Measurements from ENCODE around the gene ACAT2. TPM values are rescaled to one million over a fixed set of nuclear protein-coding genes. Genes with fewer than 3 reads are reported as not detected.
"Not testable (repeated sequence)": the region's sequence is repeated elsewhere in the genome, so short reads cannot be mapped to it uniquely, and the experiment has no call there.

ACAT2 gene
- 73.0 and 108 TPM in 2 replicates for total RNA-seq (2014; rRNA removed; shearing (Covaris generic))

DNA sequence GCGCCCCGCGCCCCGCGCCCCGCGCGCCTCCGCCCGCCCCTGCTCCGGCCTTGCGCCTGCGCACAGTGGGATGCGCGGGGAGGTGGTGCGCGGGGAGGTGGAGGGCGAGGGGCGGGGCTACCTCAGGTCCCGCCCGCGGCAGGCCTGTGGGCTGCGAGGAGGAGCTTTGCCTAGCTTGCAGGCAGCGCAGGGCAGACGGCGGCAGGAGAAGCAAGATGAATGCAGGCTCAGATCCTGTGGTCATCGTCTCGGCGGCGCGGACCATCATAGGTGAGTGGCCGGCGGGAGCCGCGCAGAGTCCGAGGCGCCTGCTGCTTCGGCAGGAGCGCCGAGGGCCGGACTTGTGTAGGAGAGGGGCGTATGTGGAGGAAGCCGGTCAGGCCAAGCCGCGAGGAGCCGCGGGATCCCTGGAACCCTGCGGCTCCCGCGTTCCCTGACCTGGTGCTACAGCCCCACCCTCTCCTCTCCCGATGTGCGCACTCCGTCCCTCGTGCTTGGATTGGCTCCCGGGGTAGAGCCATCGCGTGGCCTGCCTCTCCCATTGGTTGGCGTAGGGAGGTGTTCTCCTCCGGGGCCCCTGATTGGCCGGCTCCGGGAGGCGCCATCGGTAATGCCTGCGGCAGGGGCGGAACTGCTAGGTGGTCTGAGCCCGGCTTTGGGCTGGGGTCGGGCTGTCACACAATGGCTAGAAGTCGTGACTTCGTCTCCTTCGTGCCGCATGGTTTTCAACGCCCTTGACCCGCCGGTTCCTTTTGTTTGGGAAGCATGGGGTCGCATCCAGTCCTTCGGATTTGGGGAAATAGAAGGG lies at the start of gene ACAT2:
TSS of gene ACAT2 (plus strand) at position 173 of the 808 bp plus-strand sequence. CDS start at position 216, 43 bp downstream.
- peak within 1 kb of the TSS; percentile 98 for H3K4me3 ChIP-seq (ENCODE audit: insufficient read depth, low read depth, low read length)
- no peaks in the 10 kb centered on the region for H3K27me3 ChIP-seq (ENCODE audit: control insufficient read depth, insufficient read depth, low read length)
- peaks cover 23% of the 10 kb centered on the region for H3K36me3 ChIP-seq (replicated peaks; ENCODE audit: control insufficient read depth, insufficient read depth, low read length)
- peak; percentile 99 for DNase-seq

GRCh38 chr6:159712389-159712788 lies 49.5 kb upstream of the ACAT2 start:
- not testable (repeated sequence) for H3K27me3 ChIP-seq (ENCODE audit: control insufficient read depth, insufficient read depth, low read length); H3K36me3 ChIP-seq (replicated peaks; ENCODE audit: control insufficient read depth, insufficient read depth, low read length); H3K4me3 ChIP-seq (ENCODE audit: insufficient read depth, low read depth, low read length); DNase-seq

DNA sequence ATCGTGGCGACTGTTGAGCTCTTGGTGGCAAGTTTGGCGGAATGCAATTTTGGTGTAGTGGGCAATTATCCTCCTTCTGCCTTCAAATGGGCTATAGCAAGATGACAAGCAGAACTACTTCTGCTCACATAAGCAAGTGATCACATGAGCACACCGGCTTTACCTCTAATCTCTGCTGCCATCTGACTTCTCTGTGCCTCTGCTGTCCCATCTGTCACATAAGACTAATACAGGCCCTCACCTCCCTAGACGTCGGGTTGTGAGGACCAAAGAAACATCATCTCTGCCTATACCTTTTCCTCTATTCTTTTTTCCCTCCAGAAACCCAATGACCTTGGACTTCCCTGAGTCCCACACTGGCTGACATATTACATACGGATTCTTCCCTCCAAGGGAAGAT lies 47.9 kb upstream of the ACAT2 start:
- Histone ChIP-seq H3K4me3 (ENCODE audit: insufficient read depth, low read depth, low read length) (no peak overlapping the region), H3K27me3 (ENCODE audit: control insufficient read depth, insufficient read depth, low read length) (no peaks in the 10 kb centered on the region), H3K36me3 (replicated peaks; ENCODE audit: control insufficient read depth, insufficient read depth, low read length) (no peaks in the 10 kb centered on the region; the same call in 1 of the 2 replicates)
- no peak for DNase-seq

DNA sequence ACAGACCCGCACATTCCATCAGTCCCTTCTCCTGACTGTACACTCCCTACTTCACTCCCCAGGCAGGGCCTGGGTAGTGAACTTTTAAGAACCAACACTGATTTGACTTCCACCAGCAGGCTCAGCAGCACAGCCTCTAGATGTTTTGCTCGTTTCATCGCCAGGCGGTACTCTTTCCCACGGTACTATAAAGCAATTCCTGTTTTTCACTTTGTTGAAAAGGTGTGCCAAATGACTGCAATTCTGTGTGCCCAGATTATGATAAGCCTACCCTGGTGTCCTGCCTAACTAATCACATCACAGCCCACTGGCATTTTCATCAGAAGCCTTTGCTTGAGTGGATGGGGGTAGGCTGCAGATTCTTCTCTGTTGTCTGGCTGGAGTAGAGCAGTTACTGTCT lies 47.4 kb upstream of the ACAT2 start:
- Histone ChIP-seq H3K4me3 (ENCODE audit: insufficient read depth, low read depth, low read length) (no peak overlapping the region), H3K27me3 (ENCODE audit: control insufficient read depth, insufficient read depth, low read length) (no peaks in the 10 kb centered on the region), H3K36me3 (replicated peaks; ENCODE audit: control insufficient read depth, insufficient read depth, low read length) (no peaks in the 10 kb centered on the region; the same call in 1 of the 2 replicates)
- DNase-seq, result no peak

- Histone ChIP-seq H3K4me3 (ENCODE audit: insufficient read depth, low read depth, low read length) (no peak overlapping the region), H3K27me3 (ENCODE audit: control insufficient read depth, insufficient read depth, low read length) (no peaks in the 10 kb centered on the region), H3K36me3 (replicated peaks; ENCODE audit: control insufficient read depth, insufficient read depth, low read length) (no peaks in the 10 kb centered on the region; the same call in 1 of the 2 replicates)
- DNase-seq, result no peak
These were observed 46.7 kb upstream of the ACAT2 start for GRCh38 chr6:159715166-159715565.

- no peak for DNase-seq
- H3K27me3 ChIP-seq (ENCODE audit: control insufficient read depth, insufficient read depth, low read length), result no peaks in the 10 kb centered on the region
- H3K4me3 ChIP-seq (ENCODE audit: insufficient read depth, low read depth, low read length), result no peak overlapping the region
- H3K36me3 ChIP-seq (replicated peaks; ENCODE audit: control insufficient read depth, insufficient read depth, low read length), result no peaks in the 10 kb centered on the region; the same call in 1 of the 2 replicates
These were observed 46.2 kb upstream of the ACAT2 start for GRCh38 chr6:159715605-159716004.

- no peaks in the 10 kb centered on the region for H3K27me3 ChIP-seq (ENCODE audit: control insufficient read depth, insufficient read depth, low read length)
- no peaks in the 10 kb centered on the region; the same call in 1 of the 2 replicates for H3K36me3 ChIP-seq (replicated peaks; ENCODE audit: control insufficient read depth, insufficient read depth, low read length)
- no peak overlapping the region for H3K4me3 ChIP-seq (ENCODE audit: insufficient read depth, low read depth, low read length)
- no peak for DNase-seq
These were observed 45.4 kb upstream of the ACAT2 start for GRCh38 chr6:159716247-159717096.

- Histone ChIP-seq H3K27me3 (ENCODE audit: control insufficient read depth, insufficient read depth, low read length) (no peaks in the 10 kb centered on the region), H3K36me3 (replicated peaks; ENCODE audit: control insufficient read depth, insufficient read depth, low read length) (no peaks in the 10 kb centered on the region; the same call in 1 of the 2 replicates), H3K4me3 (ENCODE audit: insufficient read depth, low read depth, low read length) (no peak overlapping the region)
- no peak for DNase-seq
These were observed 43.2 kb upstream of the ACAT2 start for GRCh38 chr6:159718634-159719033.

DNA sequence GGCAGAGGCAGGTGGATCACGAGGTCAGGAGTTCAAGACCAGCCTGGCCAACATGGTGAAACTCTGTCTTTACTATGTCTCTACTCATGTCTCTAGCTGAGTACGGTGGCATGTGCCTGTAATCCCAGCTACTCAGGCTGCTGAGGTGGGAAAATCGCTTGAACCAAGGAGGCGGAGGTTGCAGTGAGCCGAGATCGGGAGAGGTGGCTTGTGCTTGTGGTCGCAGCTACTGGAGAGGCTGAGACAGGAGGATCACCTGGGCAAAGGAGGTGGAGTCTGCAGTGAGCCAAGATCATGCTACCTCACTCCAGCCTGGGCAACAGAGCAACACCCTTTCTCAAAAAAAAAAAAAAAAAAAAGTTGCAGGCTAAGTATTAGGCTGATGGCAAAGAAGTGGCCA lies 42.6 kb upstream of the ACAT2 start:
- no peaks in the 10 kb centered on the region; the same call in 1 of the 2 replicates for H3K36me3 ChIP-seq (replicated peaks; ENCODE audit: control insufficient read depth, insufficient read depth, low read length)
- DNase-seq, result no peak
- no peaks in the 10 kb centered on the region for H3K27me3 ChIP-seq (ENCODE audit: control insufficient read depth, insufficient read depth, low read length)
- H3K4me3 ChIP-seq (ENCODE audit: insufficient read depth, low read depth, low read length), result no peak overlapping the region

GRCh38 chr6:159720708-159721107 lies 41.1 kb upstream of the ACAT2 start:
- H3K36me3 ChIP-seq (replicated peaks; ENCODE audit: control insufficient read depth, insufficient read depth, low read length), result no peaks in the 10 kb centered on the region; the same call in 1 of the 2 replicates
- DNase-seq, result peak; percentile 40
- no peak overlapping the region for H3K4me3 ChIP-seq (ENCODE audit: insufficient read depth, low read depth, low read length)
- H3K27me3 ChIP-seq (ENCODE audit: control insufficient read depth, insufficient read depth, low read length), result no peaks in the 10 kb centered on the region

DNA sequence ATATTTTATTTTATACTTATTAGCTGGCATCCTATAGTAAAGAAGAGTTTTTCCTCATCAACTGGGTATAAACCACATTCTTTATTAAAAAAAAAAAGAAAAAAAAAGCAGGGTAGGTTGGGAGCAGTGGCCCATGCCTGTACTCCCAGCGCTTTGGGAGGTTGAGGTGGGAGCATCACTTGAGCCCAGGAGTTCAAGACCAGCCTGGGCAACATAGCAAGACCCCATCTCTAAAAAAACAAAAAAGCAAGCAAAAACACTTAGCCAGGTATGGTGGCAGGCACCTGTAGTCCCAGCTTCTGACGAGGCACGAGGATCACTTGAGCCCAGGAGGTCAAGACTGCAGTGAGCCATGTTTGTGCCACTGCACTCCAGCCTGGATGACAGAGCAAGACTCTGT lies 39.9 kb upstream of the ACAT2 start:
- DNase-seq; H3K27me3 ChIP-seq (ENCODE audit: control insufficient read depth, insufficient read depth, low read length); H3K36me3 ChIP-seq (replicated peaks; ENCODE audit: control insufficient read depth, insufficient read depth, low read length); H3K4me3 ChIP-seq (ENCODE audit: insufficient read depth, low read depth, low read length): not testable (repeated sequence)

DNA sequence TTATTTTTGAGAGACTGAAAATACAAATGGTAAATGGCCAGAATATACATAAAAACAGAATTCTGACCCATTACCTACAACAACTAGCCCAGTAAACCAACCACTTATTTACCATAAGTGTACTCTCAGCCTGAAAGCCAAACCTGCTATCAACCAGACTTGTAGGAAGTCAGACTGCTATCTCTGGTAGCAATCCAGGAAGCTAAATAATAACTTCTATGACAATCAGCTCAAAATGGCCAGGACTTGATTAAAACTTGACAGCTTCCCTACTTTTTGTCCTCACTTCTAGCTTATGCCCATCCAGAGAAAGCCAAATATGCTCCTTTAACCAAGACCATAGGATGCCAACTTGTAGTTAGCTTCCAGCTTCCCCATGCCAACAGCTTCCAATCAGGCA lies 39.2 kb upstream of the ACAT2 start:
- Histone ChIP-seq H3K4me3 (ENCODE audit: insufficient read depth, low read depth, low read length) (no peak overlapping the region), H3K36me3 (replicated peaks; ENCODE audit: control insufficient read depth, insufficient read depth, low read length) (no peaks in the 10 kb centered on the region; the same call in 1 of the 2 replicates), H3K27me3 (ENCODE audit: control insufficient read depth, insufficient read depth, low read length) (no peaks in the 10 kb centered on the region)
- DNase-seq, result no peak

DNA sequence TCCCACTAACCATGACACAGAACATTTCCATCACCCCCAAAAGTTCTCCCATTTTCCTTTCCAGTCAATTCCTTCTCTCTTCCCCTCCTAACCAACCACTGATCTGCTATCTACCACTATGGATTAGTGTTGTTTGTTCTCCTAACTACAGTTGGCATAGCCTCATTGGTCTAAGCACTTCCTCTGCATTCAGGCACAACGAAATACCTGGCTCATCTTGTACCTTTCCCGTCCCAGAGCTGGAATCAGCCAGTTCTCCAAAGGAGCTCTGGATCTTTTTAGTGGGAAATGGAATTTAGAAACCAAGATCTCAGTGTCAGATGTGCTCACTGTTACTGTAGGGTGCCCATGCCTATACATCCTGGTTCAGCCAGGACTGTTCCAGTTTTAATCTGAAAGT lies 38.6 kb upstream of the ACAT2 start:
- Histone ChIP-seq H3K4me3 (ENCODE audit: insufficient read depth, low read depth, low read length) (no peak overlapping the region), H3K36me3 (replicated peaks; ENCODE audit: control insufficient read depth, insufficient read depth, low read length) (no peaks in the 10 kb centered on the region), H3K27me3 (ENCODE audit: control insufficient read depth, insufficient read depth, low read length) (no peaks in the 10 kb centered on the region)
- DNase-seq, result no peak

- no peak for DNase-seq
- no peaks in the 10 kb centered on the region for H3K36me3 ChIP-seq (replicated peaks; ENCODE audit: control insufficient read depth, insufficient read depth, low read length)
- no peaks in the 10 kb centered on the region for H3K27me3 ChIP-seq (ENCODE audit: control insufficient read depth, insufficient read depth, low read length)
- no peak overlapping the region for H3K4me3 ChIP-seq (ENCODE audit: insufficient read depth, low read depth, low read length)
These were observed 37.1 kb upstream of the ACAT2 start for GRCh38 chr6:159724778-159725177.

- DNase-seq; H3K36me3 ChIP-seq (replicated peaks; ENCODE audit: control insufficient read depth, insufficient read depth, low read length); H3K27me3 ChIP-seq (ENCODE audit: control insufficient read depth, insufficient read depth, low read length); H3K4me3 ChIP-seq (ENCODE audit: insufficient read depth, low read depth, low read length): not testable (repeated sequence)
These were observed 36.6 kb upstream of the ACAT2 start for GRCh38 chr6:159725208-159725607.

Measured in H7 (cell line).